Activated CD4-positive, alpha-beta memory T cell treated with anti-CD3 and anti-CD28 coated beads for 36 hours (primary cell): Measurements from ENCODE around the gene HAPLN3. TPM values are rescaled to one million over a fixed set of nuclear protein-coding genes. Genes with fewer than 3 reads are reported as not detected.

Experiments used
- CTCF ChIA-PET: fragments of 350-600 bp; sonication (Branson Sonifier 250); formaldehyde crosslinking; loops from one replicate; lab custom pipeline; 2021; ENCODE audit warnings: antibody characterized with exemption, inconsistent platforms; lab: Charles Lee
- POLR2A ChIA-PET: fragments of 350-600 bp; sonication (Branson Sonifier 250); formaldehyde crosslinking; loops from one replicate; lab custom pipeline; 2021; ENCODE audit warnings: antibody characterized with exemption; lab: Charles Lee
- DNase-seq: peaks from one replicate; pipeline ENCODE4 v3.0.0-alpha.2; 2020
- H3K27ac Mint-ChIP-seq: one replicate; pipeline ENCODE4 v1.8.0; 2021; ENCODE audit warnings: mixed read lengths
- H3K27me3 Mint-ChIP-seq: one replicate; pipeline ENCODE4 v1.8.0; 2021; ENCODE audit warnings: mixed read lengths
- H3K36me3 Mint-ChIP-seq: one replicate; pipeline ENCODE4 v1.8.0; 2021; ENCODE audit warnings: mixed read lengths
- H3K4me1 Mint-ChIP-seq: one replicate; pipeline ENCODE4 v1.8.0; 2021; ENCODE audit warnings: low read depth, mixed read lengths
- H3K4me3 Mint-ChIP-seq: one replicate; pipeline ENCODE4 v1.8.0; 2021; ENCODE audit warnings: mild to moderate bottlenecking, mixed read lengths
- H3K9me3 Mint-ChIP-seq: one replicate; pipeline ENCODE4 v1.8.0; 2021; ENCODE audit warnings: mixed read lengths
- intact Hi-C: fragments of 100-400 bp; cut with micrococcal nuclease; formaldehyde crosslinking; loops from one replicate; pipeline ENCODE4 v1.15.1; 2023
- total RNA-seq, 2 experiments: library from RNA; stranded (reverse); gene quantifications; one replicate each; pipeline ENCODE4 v1.2.3, GENCODE V29; 2021

Gene HAPLN3
- total RNA-seq, 2 experiments from 2014 or later: 44.7 to 47.1 TPM

- intact Hi-C loops: no loop called here
- ChIA-PET CTCF (interaction anchor here (1.1 kb wide), 2 partner anchors 12 to 108 kb away, joined by 3 read pairs; no protein-coding TSS in a partner anchor), POLR2A (no interaction called here)
- Mint-ChIP-seq H3K4me3 (no peak overlapping the region), H3K27ac (no peak overlapping the region), H3K9me3 (no peaks in the 10 kb centered on the region), H3K36me3 (no peaks in the 10 kb centered on the region), H3K4me1 (peaks cover 28% of the 10 kb centered on the region), H3K27me3 (no peaks in the 10 kb centered on the region)
- DNase-seq: no peak
These were observed 13.6 kb upstream of the HAPLN3 start for GRCh38 chr15:88908697-88909621.

- Mint-ChIP-seq H3K4me1 (peaks cover 27% of the 10 kb centered on the region), H3K36me3 (no peaks in the 10 kb centered on the region), H3K4me3 (no peak overlapping the region), H3K27me3 (no peaks in the 10 kb centered on the region), H3K27ac (no peak overlapping the region), H3K9me3 (no peaks in the 10 kb centered on the region)
- intact Hi-C loops: no loop called here
- POLR2A ChIA-PET: no interaction called here
- CTCF ChIA-PET: interaction anchor here (0.6 to 1.3 kb wide), 4 partner anchors 11 to 270 kb away, joined by 3 to 4 read pairs (median 3); no protein-coding TSS in a partner anchor
- DNase-seq: no peak
These were observed 12.8 kb upstream of the HAPLN3 start for GRCh38 chr15:88908123-88908522.

GRCh38 chr15:88907111-88907510 is 11.8 kb upstream of the HAPLN3 start:
- H3K9me3 Mint-ChIP-seq: no peaks in the 10 kb centered on the region
- intact Hi-C loops: no loop called here
- no peak overlapping the region for H3K27ac Mint-ChIP-seq
- H3K27me3 Mint-ChIP-seq: no peaks in the 10 kb centered on the region
- no peaks in the 10 kb centered on the region for H3K36me3 Mint-ChIP-seq
- no peak for DNase-seq
- ChIA-PET POLR2A (no interaction called here), CTCF (interaction anchor here (1.3 kb wide), 1 partner anchor 12 kb away, joined by 4 read pairs; no protein-coding TSS in a partner anchor)
- H3K4me1 Mint-ChIP-seq: peaks cover 33% of the 10 kb centered on the region
- H3K4me3 Mint-ChIP-seq: no peak overlapping the region

GRCh38 chr15:88906551-88906950 is 11.2 kb upstream of the HAPLN3 start:
- Mint-ChIP-seq H3K4me3 (no peak overlapping the region), H3K36me3 (peaks cover 2% of the 10 kb centered on the region), H3K27ac (no peak overlapping the region), H3K9me3 (no peaks in the 10 kb centered on the region), H3K27me3 (no peaks in the 10 kb centered on the region), H3K4me1 (peaks cover 33% of the 10 kb centered on the region)
- ChIA-PET POLR2A (no interaction called here), CTCF (interaction anchor here (0.8 to 5.5 kb wide), 4 partner anchors 9 to 223 kb away, joined by 3 to 97 read pairs (median 8); no protein-coding TSS in a partner anchor)
- DNase-seq: no peak
- intact Hi-C loops: no loop called here

GRCh38 chr15:88906130-88906529 is 10.8 kb upstream of the HAPLN3 start:
- DNase-seq: no peak
- ChIA-PET POLR2A (no interaction called here), CTCF (interaction anchor here (0.8 to 5.5 kb wide), 10 partner anchors 9 to 338 kb away, joined by 3 to 97 read pairs (median 10); partner anchors contain the start of genes FANCI and HAPLN3)
- no peaks in the 10 kb centered on the region for H3K27me3 Mint-ChIP-seq
- no peak overlapping the region for H3K4me3 Mint-ChIP-seq
- intact Hi-C loops: no loop called here
- peaks cover 2% of the 10 kb centered on the region for H3K36me3 Mint-ChIP-seq
- H3K27ac Mint-ChIP-seq: no peak overlapping the region
- no peaks in the 10 kb centered on the region for H3K9me3 Mint-ChIP-seq
- peaks cover 33% of the 10 kb centered on the region for H3K4me1 Mint-ChIP-seq

- ChIA-PET POLR2A (interaction anchor here (0.8 kb wide), 1 partner anchor 17 kb away, joined by 3 read pairs; no protein-coding TSS in a partner anchor), CTCF (interaction anchor here (0.9 to 5.5 kb wide), 43 partner anchors 8 to 462 kb away, joined by 3 to 97 read pairs (median 6); partner anchors contain the start of genes FANCI, HAPLN3, MFGE8 and MRPL46)
- intact Hi-C loops: no loop called here
- Mint-ChIP-seq H3K4me3 (no peak overlapping the region), H3K9me3 (no peaks in the 10 kb centered on the region), H3K27me3 (no peaks in the 10 kb centered on the region), H3K36me3 (peaks cover 2% of the 10 kb centered on the region), H3K27ac (no peak overlapping the region), H3K4me1 (peaks cover 33% of the 10 kb centered on the region)
- no peak for DNase-seq
These were observed 10.2 kb upstream of the HAPLN3 start for GRCh38 chr15:88905576-88905975.

- Mint-ChIP-seq H3K27ac (peak overlapping the region; percentile 30), H3K27me3 (no peaks in the 10 kb centered on the region), H3K4me3 (no peak overlapping the region), H3K36me3 (peaks cover 2% of the 10 kb centered on the region), H3K4me1 (peaks cover 33% of the 10 kb centered on the region), H3K9me3 (no peaks in the 10 kb centered on the region)
- CTCF ChIA-PET: interaction anchor here (0.5 to 5.5 kb wide), 68 partner anchors 8 to 461 kb away, joined by 3 to 97 read pairs (median 5); partner anchors contain the start of genes FANCI, HAPLN3, ISG20 and MFGE8
- POLR2A ChIA-PET: interaction anchor here (0.8 to 1.2 kb wide), 3 partner anchors 10 to 16 kb away, joined by 3 to 4 read pairs (median 3); partner anchors contain the start of gene HAPLN3
- DNase-seq: peak; percentile 96
- intact Hi-C loops: loop anchor here (1.0 kb wide), 4 partner anchors 9 to 113 kb away; partner anchors contain the start of gene HAPLN3
These were observed 9.4 kb upstream of the HAPLN3 start for GRCh38 chr15:88904624-88905327.

- POLR2A ChIA-PET: interaction anchor here (1.2 kb wide), 2 partner anchors 9 to 14 kb away, joined by 3 to 4 read pairs; partner anchors contain the start of gene HAPLN3
- H3K27ac Mint-ChIP-seq: peak overlapping the region; percentile 30
- intact Hi-C loops: loop anchor here (1.0 kb wide), 4 partner anchors 9 to 113 kb away; partner anchors contain the start of gene HAPLN3
- H3K27me3 Mint-ChIP-seq: no peaks in the 10 kb centered on the region
- H3K4me1 Mint-ChIP-seq: peaks cover 33% of the 10 kb centered on the region
- H3K36me3 Mint-ChIP-seq: peaks cover 2% of the 10 kb centered on the region
- H3K9me3 Mint-ChIP-seq: no peaks in the 10 kb centered on the region
- CTCF ChIA-PET: interaction anchor here (0.5 to 5.5 kb wide), 57 partner anchors 9 to 460 kb away, joined by 3 to 97 read pairs (median 5); partner anchors contain the start of genes HAPLN3, ISG20 and MFGE8
- no peak for DNase-seq
- no peak overlapping the region for H3K4me3 Mint-ChIP-seq
These were observed 8.9 kb upstream of the HAPLN3 start for GRCh38 chr15:88904257-88904623.

- peaks cover 33% of the 10 kb centered on the region for H3K4me1 Mint-ChIP-seq
- ChIA-PET POLR2A (interaction anchor here (0.7 kb wide), 1 partner anchor 11 kb away, joined by 4 read pairs; no protein-coding TSS in a partner anchor), CTCF (interaction anchor here (0.7 to 5.5 kb wide), 14 partner anchors 10 to 269 kb away, joined by 3 to 97 read pairs (median 6); partner anchors contain the start of gene HAPLN3)
- no peak overlapping the region for H3K27ac Mint-ChIP-seq
- H3K36me3 Mint-ChIP-seq: peaks cover 2% of the 10 kb centered on the region
- no peaks in the 10 kb centered on the region for H3K27me3 Mint-ChIP-seq
- H3K4me3 Mint-ChIP-seq: no peak overlapping the region
- H3K9me3 Mint-ChIP-seq: no peaks in the 10 kb centered on the region
- intact Hi-C loops: no loop called here
- no peak for DNase-seq
These were observed 7.5 kb upstream of the HAPLN3 start for GRCh38 chr15:88902846-88903245.

- H3K9me3 Mint-ChIP-seq: no peaks in the 10 kb centered on the region
- intact Hi-C loops: no loop called here
- H3K4me1 Mint-ChIP-seq: peaks cover 39% of the 10 kb centered on the region
- peaks cover 2% of the 10 kb centered on the region for H3K36me3 Mint-ChIP-seq
- no peaks in the 10 kb centered on the region for H3K27me3 Mint-ChIP-seq
- ChIA-PET CTCF (interaction anchor here (0.7 to 5.5 kb wide), 12 partner anchors 9 to 270 kb away, joined by 3 to 97 read pairs (median 6); partner anchors contain the start of gene HAPLN3), POLR2A (interaction anchor here (0.7 kb wide), 1 partner anchor 10 kb away, joined by 4 read pairs; no protein-coding TSS in a partner anchor)
- H3K27ac Mint-ChIP-seq: peak overlapping the region; percentile 34
- peak; percentile 34 for DNase-seq
- H3K4me3 Mint-ChIP-seq: no peak overlapping the region
These were observed 7.0 kb upstream of the HAPLN3 start for GRCh38 chr15:88902221-88902835.
